Thymus (tissue), 11 donors: ENCODE measurements around the gene ACOX2. TPM values are rescaled to one million over a fixed set of nuclear protein-coding genes. Genes with fewer than 3 reads are reported as not detected.
A peak's percentile ranks its signal among the peaks of the same experiment; 100 is the strongest.

Source experiments
- DNase-seq, 9 donors: peaks; one replicate each; pipeline ENCODE4 v3.0.0-alpha.2; 2013; ENCODE audit warnings: low spot score in 9 of 9, low read depth in 6 of 9, missing footprints in 1 of 9
- H3K27ac ChIP-seq, 2 donors: one replicate each; pipeline ENCODE4 v1.5.1; 2013; ENCODE audit warnings: control low read depth in 1 of 2, low read depth in 1 of 2, low read length in 1 of 2, mild to moderate bottlenecking in 1 of 2, moderate library complexity in 1 of 2
- H3K27me3 ChIP-seq, 2 donors: one replicate each; pipeline ENCODE4 v1.5.1; 2013; ENCODE audit warnings: low read length in 1 of 2; ENCODE audit not compliant: control insufficient read depth in 2 of 2, insufficient read depth in 1 of 2
- H3K36me3 ChIP-seq, 2 donors: one replicate each; pipeline ENCODE4 v1.5.1; 2013; ENCODE audit warnings: low read length in 1 of 2, mild to moderate bottlenecking in 1 of 2, moderate library complexity in 1 of 2; ENCODE audit not compliant: control insufficient read depth in 2 of 2, insufficient read depth in 2 of 2
- H3K4me1 ChIP-seq, 2 donors: one replicate each; pipeline ENCODE4 v1.5.1; 2013; ENCODE audit warnings: low read length in 2 of 2; ENCODE audit not compliant: control insufficient read depth in 2 of 2, insufficient read depth in 2 of 2
- H3K4me3 ChIP-seq, 2 donors: one replicate each; pipeline ENCODE4 v1.5.1; 2013; ENCODE audit warnings: low read length in 2 of 2, control low read depth in 1 of 2, mild to moderate bottlenecking in 1 of 2
- H3K9me3 ChIP-seq, 2 donors: one replicate each; pipeline ENCODE4 v1.5.1; 2013; ENCODE audit warnings: low read length in 1 of 2, mild to moderate bottlenecking in 1 of 2; ENCODE audit not compliant: control insufficient read depth in 2 of 2, insufficient read depth in 1 of 2
- WGBS: extraction: QIAGEN DNeasy Blood & Tissue Kit; methylation state at CpG from one replicate; pipeline ENCODE4 v1.1.7; 2013; 5-methylcytosine and 5-hydroxymethylcytosine counted together
- polyA plus RNA-seq: library from polyadenylated mRNA; stranded (reverse); fragments of 200-250 nt; gene quantifications from one replicate; pipeline ENCODE4 v1.2.3, GENCODE V29; 2013
- total RNA-seq: library from RNA; stranded (reverse); fragments of 120-200 nt; gene quantifications from one replicate; pipeline ENCODE4 v1.2.4, GENCODE V29; 2013
- donor health status: healthy.

The ACOX2 gene
- total and polyA plus RNA-seq, 2 donors = 4.7 to 12.2 TPM

GRCh38 chr3:58560771-58561311 is 23.9 kb upstream of the ACOX2 start:
- DNase-seq = peak in 1 of 9 donors; percentile 40
- Histone ChIP-seq H3K27me3 (no peaks in the 10 kb centered on the region), H3K27ac (no peak overlapping the region), H3K36me3 (no peaks in the 10 kb centered on the region), H3K4me1 (peaks cover 5 to 6% of the 10 kb centered on the region in 2 donors), H3K4me3 (no peak overlapping the region), H3K9me3 (no peaks in the 10 kb centered on the region)
- 95% methylated on average over 12 of the region's 12 CpGs for WGBS

- Histone ChIP-seq H3K9me3 (no peaks in the 10 kb centered on the region), H3K4me3 (no peak overlapping the region), H3K27ac (no peak overlapping the region), H3K27me3 (no peaks in the 10 kb centered on the region), H3K36me3 (no peaks in the 10 kb centered on the region), H3K4me1 (no peaks in the 10 kb centered on the region)
- WGBS = 96% methylated on average over 5 of the region's 5 CpGs
- DNase-seq = no peak
These were observed 22.6 kb upstream of the ACOX2 start for GRCh38 chr3:58559586-58559985.

DNA sequence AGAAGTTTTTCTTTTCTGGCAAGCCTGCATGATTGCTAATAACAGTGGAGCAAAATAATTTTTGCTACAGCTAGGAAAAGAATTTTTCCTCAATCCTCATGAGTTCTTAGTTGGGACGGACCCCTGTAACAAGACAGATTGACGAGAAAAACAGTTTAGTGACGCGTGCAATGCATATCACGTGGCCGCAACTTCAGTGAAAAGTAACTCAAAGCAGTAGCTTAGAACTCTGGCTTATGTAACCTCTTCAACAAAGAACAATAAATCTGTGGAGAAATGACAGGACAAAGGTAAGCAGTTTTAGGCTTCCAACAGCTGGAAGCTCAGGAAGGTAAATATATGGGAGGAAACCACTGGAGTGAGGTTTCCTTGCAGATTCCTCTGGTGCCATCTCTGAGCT is 20.5 kb upstream of the ACOX2 start:
- Histone ChIP-seq H3K27me3 (no peaks in the 10 kb centered on the region), H3K4me1 (no peaks in the 10 kb centered on the region), H3K36me3 (no peaks in the 10 kb centered on the region), H3K27ac (no peak overlapping the region), H3K4me3 (no peak overlapping the region), H3K9me3 (no peaks in the 10 kb centered on the region)
- WGBS = 90% methylated on average over 6 of the region's 6 CpGs
- no peak for DNase-seq

DNA sequence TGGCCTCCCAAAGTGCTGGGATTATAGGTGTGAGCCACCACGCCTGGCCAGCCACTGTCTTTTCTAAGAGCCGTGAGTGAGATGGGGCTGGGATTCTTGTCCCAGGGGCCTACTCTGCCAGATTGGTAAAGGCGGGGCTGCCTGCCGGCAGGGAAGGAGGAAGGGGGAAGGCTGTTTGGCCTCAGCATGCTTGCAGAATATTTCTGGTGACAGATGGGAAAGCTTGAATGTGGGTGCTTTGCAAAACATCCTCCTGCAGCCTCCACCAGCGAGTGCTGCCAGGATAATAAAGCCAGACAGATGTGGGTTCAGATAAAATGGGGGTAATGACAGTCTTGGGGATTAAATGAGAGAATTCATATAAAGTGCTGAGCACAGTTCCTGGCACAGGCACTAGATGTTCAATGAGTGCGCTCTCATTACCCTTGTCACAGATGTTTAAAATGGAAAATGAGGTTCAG is 19.8 kb upstream of the ACOX2 start:
- Histone ChIP-seq H3K36me3 (no peaks in the 10 kb centered on the region), H3K4me1 (no peaks in the 10 kb centered on the region), H3K9me3 (no peaks in the 10 kb centered on the region), H3K4me3 (no peak overlapping the region), H3K27me3 (no peaks in the 10 kb centered on the region), H3K27ac (no peak overlapping the region)
- DNase-seq = no peak
- WGBS = 82% methylated on average over 6 of the region's 6 CpGs

DNA sequence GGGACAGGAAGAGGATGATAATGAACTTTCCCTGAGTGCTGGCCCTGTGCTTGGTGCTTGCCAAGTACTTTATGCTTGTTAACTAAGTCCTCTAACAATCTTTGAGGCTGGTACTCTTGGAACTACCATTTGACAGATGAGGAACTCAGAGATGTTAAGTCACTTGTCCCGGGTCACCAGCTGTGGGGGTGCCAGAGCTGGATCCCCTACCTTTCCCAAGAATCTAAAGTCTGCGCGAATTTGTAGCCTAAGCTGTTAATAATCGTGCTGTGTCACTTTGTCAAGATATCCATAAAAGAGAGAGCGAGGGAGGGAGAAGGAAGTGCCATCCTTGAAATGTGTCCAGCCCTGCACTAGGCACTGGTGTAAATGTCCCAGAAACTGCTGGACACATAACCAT is 19.0 kb upstream of the ACOX2 start:
- WGBS = 96% methylated on average over 5 of the region's 5 CpGs
- DNase-seq = no peak
- no peaks in the 10 kb centered on the region for H3K9me3 ChIP-seq

GRCh38 chr3:58555203-58555602 is 18.2 kb upstream of the ACOX2 start:
- no peaks in the 10 kb centered on the region for H3K4me1 ChIP-seq
- H3K9me3 ChIP-seq = no peaks in the 10 kb centered on the region
- H3K36me3 ChIP-seq = no peaks in the 10 kb centered on the region
- no peaks in the 10 kb centered on the region for H3K27me3 ChIP-seq
- no peak overlapping the region for H3K4me3 ChIP-seq
- 73% methylated on average over 2 of the region's 2 CpGs for WGBS
- no peak for DNase-seq
- H3K27ac ChIP-seq = no peak overlapping the region

More for the DNA sequence above, 19.0 kb upstream of the ACOX2 start:
- H3K36me3 ChIP-seq = no peaks in the 10 kb centered on the region
- no peak overlapping the region for H3K27ac ChIP-seq
- no peaks in the 10 kb centered on the region for H3K4me1 ChIP-seq
- no peak overlapping the region for H3K4me3 ChIP-seq
- H3K27me3 ChIP-seq = no peaks in the 10 kb centered on the region

GRCh38 chr3:58553003-58553402 is 16.0 kb upstream of the ACOX2 start:
- H3K4me1 ChIP-seq = no peaks in the 10 kb centered on the region
- no peaks in the 10 kb centered on the region for H3K9me3 ChIP-seq
- no peaks in the 10 kb centered on the region for H3K27me3 ChIP-seq
- no peak overlapping the region for H3K4me3 ChIP-seq
- 95% methylated on average over 1 of the region's 1 CpG for WGBS
- no peaks in the 10 kb centered on the region for H3K36me3 ChIP-seq
- H3K27ac ChIP-seq = no peak overlapping the region
- DNase-seq = no peak

- no peaks in the 10 kb centered on the region for H3K27me3 ChIP-seq
- no peak overlapping the region for H3K27ac ChIP-seq
- H3K36me3 ChIP-seq = no peaks in the 10 kb centered on the region
- WGBS = 95% methylated on average over 4 of the region's 4 CpGs
- H3K9me3 ChIP-seq = no peaks in the 10 kb centered on the region
- H3K4me1 ChIP-seq = no peaks in the 10 kb centered on the region
- no peak overlapping the region for H3K4me3 ChIP-seq
- no peak for DNase-seq
These were observed 14.7 kb upstream of the ACOX2 start for GRCh38 chr3:58551636-58552180.

DNA sequence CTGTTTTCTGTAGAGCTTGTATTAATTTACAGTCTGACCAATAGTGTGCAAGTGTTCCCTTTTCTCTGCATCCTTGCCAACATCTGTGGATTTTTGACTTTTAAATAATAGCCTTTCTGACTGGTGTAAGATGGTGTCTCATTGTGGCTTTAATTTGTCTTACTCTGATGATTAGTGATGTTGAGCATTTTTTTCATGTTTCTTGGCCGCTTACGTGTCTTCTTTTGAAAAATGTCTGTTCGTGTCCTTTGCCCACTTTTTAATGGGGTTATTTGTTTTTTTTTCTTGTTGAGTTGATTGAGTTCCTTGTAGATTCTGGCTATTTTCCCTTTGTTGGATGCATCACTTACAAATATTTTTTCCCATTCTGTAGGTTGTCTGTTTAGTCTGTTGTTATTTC is 7.6 kb upstream of the ACOX2 start:
- DNase-seq = no peak
- WGBS = 98% methylated on average over 3 of the region's 3 CpGs
- Histone ChIP-seq H3K4me3 (no peak overlapping the region), H3K36me3 (no peaks in the 10 kb centered on the region), H3K4me1 (no peaks in the 10 kb centered on the region), H3K27ac (no peak overlapping the region), H3K27me3 (no peaks in the 10 kb centered on the region), H3K9me3 (no peaks in the 10 kb centered on the region)
